GM19438 (cell line): ENCODE measurements around the gene SMYD1.

Experiments used
- ATAC-seq: cut with Tn5 transposase; IDR thresholded peaks from one replicate; pipeline ENCODE4 v1.9.1; 2021; ENCODE audit warnings: low read depth; ENCODE audit not compliant: unreplicated experiment

Gene SMYD1

GRCh38 chr2:88086401-88086800 lies 18.8 kb downstream of the SMYD1 start:
- no peak for ATAC-seq

GRCh38 chr2:88087073-88087472 lies 19.4 kb downstream of the SMYD1 start:
- ATAC-seq: no peak

GRCh38 chr2:88087763-88088162 lies 20.1 kb downstream of the SMYD1 start:
- ATAC-seq: no peak

GRCh38 chr2:88088999-88089398 lies 21.4 kb downstream of the SMYD1 start:
- no peak for ATAC-seq

- no peak for ATAC-seq
Measured at GRCh38 chr2:88090446-88091283, 23.0 kb downstream of the SMYD1 start.

- no peak for ATAC-seq
Measured at GRCh38 chr2:88091943-88092342, 24.3 kb downstream of the SMYD1 start.

- no peak for ATAC-seq
Measured at GRCh38 chr2:88092773-88093172, 25.1 kb downstream of the SMYD1 start.

GRCh38 chr2:88095022-88095421 lies 27.4 kb downstream of the SMYD1 start:
- no peak for ATAC-seq

GRCh38 chr2:88096708-88097107 lies 29.1 kb downstream of the SMYD1 start:
- no peak for ATAC-seq

GRCh38 chr2:88097192-88097591 lies 29.6 kb downstream of the SMYD1 start:
- ATAC-seq: no peak

GRCh38 chr2:88097891-88098557 lies 30.4 kb downstream of the SMYD1 start:
- no peak for ATAC-seq

- ATAC-seq: no peak
Measured at GRCh38 chr2:88098558-88098900, 30.9 kb downstream of the SMYD1 start.

- ATAC-seq: no peak
Measured at GRCh38 chr2:88099798-88100488, 32.3 kb downstream of the SMYD1 start.

- no peak for ATAC-seq
Measured at GRCh38 chr2:88100489-88100858, 32.8 kb downstream of the SMYD1 start.

- ATAC-seq: no peak
Measured at GRCh38 chr2:88108796-88109195, 41.2 kb downstream of the SMYD1 start.

- no peak for ATAC-seq
Measured at GRCh38 chr2:88110830-88111229, 43.2 kb downstream of the SMYD1 start.

GRCh38 chr2:88113069-88113468 lies 45.4 kb downstream of the SMYD1 start:
- ATAC-seq: no peak

- no peak for ATAC-seq
Measured at GRCh38 chr2:88114889-88115288, 47.3 kb downstream of the SMYD1 start.

- ATAC-seq: no peak
Measured at GRCh38 chr2:88115825-88116518, 48.3 kb downstream of the SMYD1 start.

- ATAC-seq: no peak
Measured at GRCh38 chr2:88116669-88117432, 49.2 kb downstream of the SMYD1 start.
